Measurements from ENCODE around the gene PSG3.
A peak's percentile ranks its signal among the peaks of the same experiment; 100 is the strongest.
"Not testable (repeated sequence)": the region's sequence is repeated elsewhere in the genome, so short reads cannot be mapped to it uniquely, and the experiment has no call there.

Gene PSG3

GRCh38 chr19:42740381-42740780 is at the start of gene PSG3:
Gene PSG3 (minus strand): TSS chr19:42740481. CDS start chr19:42740384, 97 bp downstream.
- not testable (repeated sequence) for H3K4me3 ChIP-seq (ENCODE audit: low read depth, low read length); DNase-seq (ENCODE audit: low read depth)

- not testable (repeated sequence) for DNase-seq (ENCODE audit: low read depth)
These were observed 48.5 kb upstream of the PSG3 start for GRCh38 chr19:42788766-42789165.

GRCh38 chr19:42787766-42788165 is 47.5 kb upstream of the PSG3 start:
- DNase-seq (ENCODE audit: low read depth); H3K4me3 ChIP-seq (ENCODE audit: low read depth, low read length): not testable (repeated sequence)

More at GRCh38 chr19:42788766-42789165, 48.5 kb upstream of the PSG3 start:
- not testable (repeated sequence) for H3K4me3 ChIP-seq (ENCODE audit: low read depth, low read length)

- not testable (repeated sequence) for H3K4me3 ChIP-seq (ENCODE audit: low read depth, low read length); DNase-seq (ENCODE audit: low read depth)
- peak; percentile 90 for TF ChIP-seq CTCF (IDR thresholded peaks at IDR 0.05; ENCODE audit: low read depth, low read length, missing control alignments)
These were observed 36.7 kb upstream of the PSG3 start for GRCh38 chr19:42776750-42777612.

GRCh38 chr19:42774510-42775158 is 34.4 kb upstream of the PSG3 start:
- not testable (repeated sequence) for H3K4me3 ChIP-seq (ENCODE audit: low read depth, low read length)

GRCh38 chr19:42767319-42767718 is 27.0 kb upstream of the PSG3 start:
- H3K4me3 ChIP-seq (ENCODE audit: low read depth, low read length); DNase-seq (ENCODE audit: low read depth): not testable (repeated sequence)
- TF ChIP-seq CTCF (IDR thresholded peaks at IDR 0.05; ENCODE audit: low read depth, low read length, missing control alignments), result peak; percentile 7

More at GRCh38 chr19:42774510-42775158, 34.4 kb upstream of the PSG3 start:
- not testable (repeated sequence) for DNase-seq (ENCODE audit: low read depth)

- H3K4me3 ChIP-seq (ENCODE audit: low read depth, low read length); DNase-seq (ENCODE audit: low read depth): not testable (repeated sequence)
These were observed 26.6 kb upstream of the PSG3 start for GRCh38 chr19:42766871-42767270.

- DNase-seq (ENCODE audit: low read depth), result no peak
- no peak overlapping the region for H3K4me3 ChIP-seq (ENCODE audit: low read depth, low read length)
- no peak for TF ChIP-seq CTCF (IDR thresholded peaks at IDR 0.05; ENCODE audit: low read depth, low read length, missing control alignments)
These were observed 24.6 kb upstream of the PSG3 start for GRCh38 chr19:42764836-42765235.

GRCh38 chr19:42762789-42763188 is 22.5 kb upstream of the PSG3 start:
- DNase-seq (ENCODE audit: low read depth), result no peak
- H3K4me3 ChIP-seq (ENCODE audit: low read depth, low read length), result no peak overlapping the region
- TF ChIP-seq CTCF (IDR thresholded peaks at IDR 0.05; ENCODE audit: low read depth, low read length, missing control alignments), result no peak

GRCh38 chr19:42761924-42762295 is 21.6 kb upstream of the PSG3 start:
- DNase-seq (ENCODE audit: low read depth); H3K4me3 ChIP-seq (ENCODE audit: low read depth, low read length): not testable (repeated sequence)

GRCh38 chr19:42760954-42761923 is 21.0 kb upstream of the PSG3 start:
- H3K4me3 ChIP-seq (ENCODE audit: low read depth, low read length); DNase-seq (ENCODE audit: low read depth): not testable (repeated sequence)
